Ovary (tissue), 3 donors: ENCODE data around the gene NSMCE1.

Source experiments
- EP300 ChIP-seq: sonication (generic); formaldehyde crosslinking; IDR thresholded peaks from one replicate; pipeline ENCODE4 v1.6.1; 2017; ENCODE audit warnings: antibody characterized with exemption
- POLR2A ChIP-seq: fragments of 450-650 bp; IDR thresholded peaks from one replicate; pipeline ENCODE4 v1.6.1; 2017; ENCODE audit warnings: antibody characterized with exemption, mild to moderate bottlenecking, moderate library complexity
- TF ChIP-seq, protein P1 (sequence below), 3 donors: fragments of 450-650 bp in 2 of 3; fragments of 200-600 bp in 1 of 3; IDR thresholded peaks; one replicate each; pipeline versions ENCODE4 v1.5.1 to v1.8.0; 2016 to 2022; ENCODE audit warnings: antibody characterized with exemption in 3 of 3, mild to moderate bottlenecking in 1 of 3
- donor health status: DM: no; HTN: no; CAD: no.

DNA sequence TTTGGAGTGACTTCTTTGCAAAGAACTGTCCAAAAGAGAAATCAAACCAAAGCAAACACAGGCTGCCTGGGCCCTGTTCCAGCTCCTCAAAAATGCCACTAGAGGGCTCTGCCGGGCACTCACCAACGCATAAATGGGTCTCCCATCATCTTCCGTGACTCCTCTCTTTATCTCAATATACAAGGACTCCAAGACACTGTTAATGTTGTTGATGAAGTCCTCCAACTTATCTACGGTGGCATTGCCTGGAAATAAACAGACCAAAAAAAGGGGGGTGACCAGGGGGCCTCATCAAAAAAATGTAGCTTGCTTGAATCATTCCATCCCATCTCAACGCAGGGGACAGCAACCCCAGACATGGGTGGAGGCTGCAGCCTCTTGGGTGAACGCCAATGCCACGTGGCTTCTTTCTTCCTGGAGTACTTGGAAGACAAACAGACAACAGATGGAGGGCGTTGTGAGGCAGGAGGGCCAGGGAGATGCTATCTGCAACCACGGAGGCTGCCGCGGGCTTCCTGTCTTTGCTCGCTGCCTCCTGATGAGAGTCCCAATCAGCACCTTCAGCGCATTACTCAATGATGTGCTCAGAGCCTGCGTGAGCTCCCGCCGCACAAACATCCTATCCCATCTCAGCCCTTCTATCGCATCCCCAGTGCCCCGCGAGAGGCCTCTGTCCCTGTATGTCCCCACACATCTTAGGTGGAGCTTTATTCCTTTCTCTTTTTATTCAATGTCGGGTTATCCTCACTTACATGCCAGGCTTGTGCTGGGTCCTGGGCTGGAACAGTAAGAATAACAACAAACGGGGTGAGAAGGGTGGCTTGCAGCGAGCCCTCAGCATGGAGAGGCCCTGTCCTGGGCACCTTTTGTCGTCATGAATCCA is 33.3 kb downstream of the NSMCE1 start:
- TF ChIP-seq, protein P1, sequence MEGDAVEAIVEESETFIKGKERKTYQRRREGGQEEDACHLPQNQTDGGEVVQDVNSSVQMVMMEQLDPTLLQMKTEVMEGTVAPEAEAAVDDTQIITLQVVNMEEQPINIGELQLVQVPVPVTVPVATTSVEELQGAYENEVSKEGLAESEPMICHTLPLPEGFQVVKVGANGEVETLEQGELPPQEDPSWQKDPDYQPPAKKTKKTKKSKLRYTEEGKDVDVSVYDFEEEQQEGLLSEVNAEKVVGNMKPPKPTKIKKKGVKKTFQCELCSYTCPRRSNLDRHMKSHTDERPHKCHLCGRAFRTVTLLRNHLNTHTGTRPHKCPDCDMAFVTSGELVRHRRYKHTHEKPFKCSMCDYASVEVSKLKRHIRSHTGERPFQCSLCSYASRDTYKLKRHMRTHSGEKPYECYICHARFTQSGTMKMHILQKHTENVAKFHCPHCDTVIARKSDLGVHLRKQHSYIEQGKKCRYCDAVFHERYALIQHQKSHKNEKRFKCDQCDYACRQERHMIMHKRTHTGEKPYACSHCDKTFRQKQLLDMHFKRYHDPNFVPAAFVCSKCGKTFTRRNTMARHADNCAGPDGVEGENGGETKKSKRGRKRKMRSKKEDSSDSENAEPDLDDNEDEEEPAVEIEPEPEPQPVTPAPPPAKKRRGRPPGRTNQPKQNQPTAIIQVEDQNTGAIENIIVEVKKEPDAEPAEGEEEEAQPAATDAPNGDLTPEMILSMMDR (IDR thresholded peaks at IDR 0.05): peak; percentile 54 to 76 (median 62)
- TF ChIP-seq EP300: no peak
- TF ChIP-seq POLR2A: no peak
